ENCODE data around the gene TCERG1.

TCERG1 gene

DNA sequence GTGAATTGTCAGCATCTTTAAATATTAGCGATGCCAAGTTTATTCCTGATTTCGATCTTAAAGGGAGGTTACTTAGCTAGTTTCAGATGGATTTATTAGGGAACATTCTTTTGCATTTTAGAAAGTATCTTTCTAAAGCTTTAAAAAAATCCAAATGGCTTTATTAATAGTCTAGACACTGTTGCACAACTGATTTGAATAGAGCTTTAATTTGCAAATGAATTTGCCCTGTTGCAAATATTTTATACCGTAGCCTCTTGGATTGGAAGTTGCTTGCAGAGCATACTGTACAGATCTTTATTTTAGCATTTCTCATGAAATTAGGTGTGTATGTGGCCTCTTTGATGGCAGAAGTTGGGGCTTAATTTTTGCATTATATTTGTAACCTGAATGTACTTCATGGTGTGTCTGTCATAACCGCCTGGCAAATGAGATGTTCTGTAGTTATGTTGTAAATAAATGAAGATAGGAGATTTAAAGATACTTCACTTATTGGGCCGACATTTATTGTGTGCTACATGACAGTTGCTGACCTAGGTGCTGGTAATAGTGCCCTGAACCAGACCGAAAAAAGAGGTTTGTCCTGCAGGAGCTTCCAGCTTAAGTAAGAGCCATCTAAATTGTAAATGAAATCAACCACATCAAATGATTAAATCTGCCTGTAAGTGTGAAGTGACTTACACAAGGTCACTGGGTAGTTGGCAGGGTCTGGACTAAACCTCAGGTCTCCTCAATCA is 1.8 kb downstream of the TCERG1 start:
- no peak for DNase-seq (ENCODE audit: low spot score)
- in situ Hi-C loops (cut with MboI; ENCODE audit: low sequenced_read_pairs, unreplicated experiment), result no loop called here
- TF ChIP-seq, protein P1, sequence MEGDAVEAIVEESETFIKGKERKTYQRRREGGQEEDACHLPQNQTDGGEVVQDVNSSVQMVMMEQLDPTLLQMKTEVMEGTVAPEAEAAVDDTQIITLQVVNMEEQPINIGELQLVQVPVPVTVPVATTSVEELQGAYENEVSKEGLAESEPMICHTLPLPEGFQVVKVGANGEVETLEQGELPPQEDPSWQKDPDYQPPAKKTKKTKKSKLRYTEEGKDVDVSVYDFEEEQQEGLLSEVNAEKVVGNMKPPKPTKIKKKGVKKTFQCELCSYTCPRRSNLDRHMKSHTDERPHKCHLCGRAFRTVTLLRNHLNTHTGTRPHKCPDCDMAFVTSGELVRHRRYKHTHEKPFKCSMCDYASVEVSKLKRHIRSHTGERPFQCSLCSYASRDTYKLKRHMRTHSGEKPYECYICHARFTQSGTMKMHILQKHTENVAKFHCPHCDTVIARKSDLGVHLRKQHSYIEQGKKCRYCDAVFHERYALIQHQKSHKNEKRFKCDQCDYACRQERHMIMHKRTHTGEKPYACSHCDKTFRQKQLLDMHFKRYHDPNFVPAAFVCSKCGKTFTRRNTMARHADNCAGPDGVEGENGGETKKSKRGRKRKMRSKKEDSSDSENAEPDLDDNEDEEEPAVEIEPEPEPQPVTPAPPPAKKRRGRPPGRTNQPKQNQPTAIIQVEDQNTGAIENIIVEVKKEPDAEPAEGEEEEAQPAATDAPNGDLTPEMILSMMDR (IDR thresholded peaks at IDR 0.05; ENCODE audit: borderline replicate concordance, control extremely low read depth, extremely low read depth, insufficient read depth, missing control alignments), result no peak

GRCh38 chr5:146450002-146450401 is 2.9 kb downstream of the TCERG1 start:
- in situ Hi-C loops (cut with MboI; ENCODE audit: low sequenced_read_pairs, unreplicated experiment), result no loop called here
- no peak for DNase-seq (ENCODE audit: low spot score)
- TF ChIP-seq, protein P1 (IDR thresholded peaks at IDR 0.05; ENCODE audit: borderline replicate concordance, control extremely low read depth, extremely low read depth, insufficient read depth, missing control alignments), result no peak

DNA sequence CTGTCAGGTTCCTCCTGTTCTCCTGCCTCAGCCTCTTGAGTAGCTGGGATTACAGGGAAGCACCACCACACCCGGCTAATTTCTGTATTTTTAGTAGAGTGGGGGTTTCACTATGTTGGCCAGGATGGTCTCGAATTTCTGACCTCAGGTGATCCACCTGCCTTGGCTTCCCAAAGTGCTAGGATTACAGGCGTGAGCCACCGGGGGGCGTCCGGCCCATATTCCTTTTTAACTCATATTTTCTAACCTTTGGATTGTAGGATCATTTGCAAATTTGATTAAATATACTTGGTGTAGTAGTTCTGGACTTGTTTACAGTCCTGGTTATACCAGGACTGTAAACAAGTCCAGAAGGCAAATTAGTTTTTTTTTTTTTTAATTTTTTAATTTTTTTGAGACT is 4.3 kb downstream of the TCERG1 start:
- no peak for DNase-seq (ENCODE audit: low spot score)
- TF ChIP-seq, protein P1 (IDR thresholded peaks at IDR 0.05; ENCODE audit: borderline replicate concordance, control extremely low read depth, extremely low read depth, insufficient read depth, missing control alignments), result no peak
- in situ Hi-C loops (cut with MboI; ENCODE audit: low sequenced_read_pairs, unreplicated experiment), result no loop called here

- TF ChIP-seq, protein P1 (IDR thresholded peaks at IDR 0.05; ENCODE audit: borderline replicate concordance, control extremely low read depth, extremely low read depth, insufficient read depth, missing control alignments), result no peak
- DNase-seq (ENCODE audit: low spot score), result no peak
- in situ Hi-C loops (cut with MboI; ENCODE audit: low sequenced_read_pairs, unreplicated experiment), result no loop called here
Measured at GRCh38 chr5:146457431-146457830, 10.3 kb downstream of the TCERG1 start.

GRCh38 chr5:146458894-146459293 is 11.8 kb downstream of the TCERG1 start:
- in situ Hi-C loops (cut with MboI; ENCODE audit: low sequenced_read_pairs, unreplicated experiment), result no loop called here
- no peak for DNase-seq (ENCODE audit: low spot score)
- TF ChIP-seq, protein P1 (IDR thresholded peaks at IDR 0.05; ENCODE audit: borderline replicate concordance, control extremely low read depth, extremely low read depth, insufficient read depth, missing control alignments), result no peak

- in situ Hi-C loops (cut with MboI; ENCODE audit: low sequenced_read_pairs, unreplicated experiment), result no loop called here
- DNase-seq (ENCODE audit: low spot score), result no peak
- TF ChIP-seq, protein P1 (IDR thresholded peaks at IDR 0.05; ENCODE audit: borderline replicate concordance, control extremely low read depth, extremely low read depth, insufficient read depth, missing control alignments), result no peak
Measured at GRCh38 chr5:146461319-146461718, 14.2 kb downstream of the TCERG1 start.

Data from GM13976 (cell line).